ENCODE results near the gene ACOT8.
"Not testable (repeated sequence)": the region's sequence is repeated elsewhere in the genome, so short reads cannot be mapped to it uniquely, and the experiment has no call there.

Gene ACOT8

DNA sequence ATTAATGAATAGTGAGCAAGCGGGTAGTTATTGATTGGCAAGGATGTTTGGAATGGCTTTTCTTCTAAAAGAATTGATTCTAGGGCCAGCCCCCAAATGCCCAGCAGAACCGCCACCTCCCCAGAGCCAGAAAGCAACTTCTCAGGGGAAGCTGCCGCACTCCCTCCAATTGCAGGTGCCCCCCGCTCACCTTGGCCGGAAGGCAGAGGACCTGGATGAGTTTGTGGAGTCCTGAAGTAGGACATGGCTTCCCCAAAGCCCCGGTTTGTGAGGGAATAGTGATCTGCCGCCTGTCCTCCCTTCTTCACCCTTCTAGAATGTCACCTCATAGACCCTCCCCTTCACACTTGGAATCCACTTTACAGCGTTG, 30.1 kb upstream of the ACOT8 start, which contains the start of gene SPATA25:
TSS of gene SPATA25 (minus strand) at position 277 of the 370 bp plus-strand sequence. CDS start at position 245, 32 bp downstream.
- no peak for DNase-seq (ENCODE audit: low read depth)

DNA sequence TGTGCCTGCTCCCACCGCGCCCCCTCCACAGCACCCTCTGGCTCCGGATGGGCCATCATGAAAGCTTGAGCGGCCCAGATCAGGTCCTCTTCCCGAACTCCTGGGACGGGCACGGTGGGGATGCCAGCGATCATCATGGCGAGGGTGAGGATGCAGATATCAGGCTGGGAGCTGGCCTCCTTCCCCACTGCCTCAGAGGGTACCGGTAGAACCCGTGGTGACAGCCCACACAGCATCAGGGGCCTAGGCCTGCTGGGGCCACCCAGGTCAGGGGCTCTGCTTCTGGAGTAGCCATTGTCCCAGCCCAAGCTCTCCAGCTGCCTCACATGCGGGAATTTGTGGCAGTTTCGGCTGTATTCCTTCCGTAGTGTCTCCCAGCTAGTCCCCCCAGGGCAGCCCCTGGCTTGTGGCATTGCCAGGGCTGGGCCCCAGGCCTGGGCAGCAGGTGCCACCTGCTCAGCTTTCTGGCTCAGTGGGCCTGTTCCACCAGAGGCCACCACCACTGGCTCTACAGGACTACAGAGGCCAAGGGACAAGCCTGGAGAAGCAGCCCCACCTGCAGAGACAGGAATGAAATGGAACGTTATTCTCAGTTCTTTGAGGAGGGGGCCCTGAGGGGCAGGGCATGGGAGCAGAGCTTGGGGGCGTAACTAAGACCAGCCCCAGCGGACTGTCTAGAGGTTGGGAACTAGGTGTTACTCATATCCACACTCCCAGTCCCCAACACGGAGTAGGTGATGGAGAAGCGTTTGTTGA, 29.6 kb upstream of the ACOT8 start:
- no peak for DNase-seq (ENCODE audit: low read depth)

DNA sequence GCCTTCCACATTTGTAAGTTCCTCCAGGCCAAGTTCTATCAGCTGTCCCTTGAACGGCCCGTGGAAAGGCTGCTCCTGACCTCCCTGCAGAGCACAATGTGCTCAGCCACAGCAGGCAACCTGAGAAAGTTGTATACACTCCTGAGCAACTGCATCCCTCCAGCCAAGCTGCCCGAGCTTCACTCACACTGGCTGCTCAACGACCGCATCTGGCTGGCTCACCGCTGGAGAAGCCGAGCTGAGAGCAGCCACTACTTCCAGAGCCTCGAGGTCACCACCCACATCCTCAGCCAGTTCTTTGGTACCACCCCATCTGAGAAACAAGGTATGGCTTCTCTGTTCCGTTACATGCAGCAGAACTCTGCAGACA, 25.9 kb upstream of the ACOT8 start:
- DNase-seq (ENCODE audit: low read depth): no peak

DNA sequence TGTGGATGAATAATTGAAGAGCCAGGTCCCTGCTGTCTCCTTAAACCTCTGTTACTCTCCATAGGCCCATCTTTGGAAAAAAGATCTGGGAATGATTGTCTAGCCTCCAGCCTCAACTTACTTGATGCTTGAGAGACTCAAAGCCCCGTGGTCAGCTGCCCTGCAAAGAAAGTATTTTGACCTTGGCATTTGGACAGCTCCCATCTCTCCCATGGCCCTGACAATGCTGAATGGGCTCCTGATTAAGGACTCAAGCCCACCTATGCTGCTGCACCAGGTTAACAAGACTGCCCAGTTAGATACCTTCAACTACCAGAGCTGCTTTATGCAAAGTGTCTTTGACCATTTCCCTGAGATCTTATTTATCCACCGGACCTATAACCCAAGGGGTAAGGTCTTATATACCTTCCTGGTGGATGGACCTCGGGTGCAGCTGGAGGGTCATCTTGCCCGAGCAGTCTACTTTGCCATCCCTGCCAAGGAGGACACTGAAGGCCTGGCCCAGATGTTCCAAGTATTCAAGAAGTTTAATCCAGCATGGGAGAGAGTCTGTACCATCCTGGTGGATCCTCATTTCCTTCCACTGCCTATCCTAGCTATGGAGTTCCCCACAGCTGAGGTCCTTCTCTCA, 25.4 kb upstream of the ACOT8 start:
- DNase-seq (ENCODE audit: low read depth): no peak

DNA sequence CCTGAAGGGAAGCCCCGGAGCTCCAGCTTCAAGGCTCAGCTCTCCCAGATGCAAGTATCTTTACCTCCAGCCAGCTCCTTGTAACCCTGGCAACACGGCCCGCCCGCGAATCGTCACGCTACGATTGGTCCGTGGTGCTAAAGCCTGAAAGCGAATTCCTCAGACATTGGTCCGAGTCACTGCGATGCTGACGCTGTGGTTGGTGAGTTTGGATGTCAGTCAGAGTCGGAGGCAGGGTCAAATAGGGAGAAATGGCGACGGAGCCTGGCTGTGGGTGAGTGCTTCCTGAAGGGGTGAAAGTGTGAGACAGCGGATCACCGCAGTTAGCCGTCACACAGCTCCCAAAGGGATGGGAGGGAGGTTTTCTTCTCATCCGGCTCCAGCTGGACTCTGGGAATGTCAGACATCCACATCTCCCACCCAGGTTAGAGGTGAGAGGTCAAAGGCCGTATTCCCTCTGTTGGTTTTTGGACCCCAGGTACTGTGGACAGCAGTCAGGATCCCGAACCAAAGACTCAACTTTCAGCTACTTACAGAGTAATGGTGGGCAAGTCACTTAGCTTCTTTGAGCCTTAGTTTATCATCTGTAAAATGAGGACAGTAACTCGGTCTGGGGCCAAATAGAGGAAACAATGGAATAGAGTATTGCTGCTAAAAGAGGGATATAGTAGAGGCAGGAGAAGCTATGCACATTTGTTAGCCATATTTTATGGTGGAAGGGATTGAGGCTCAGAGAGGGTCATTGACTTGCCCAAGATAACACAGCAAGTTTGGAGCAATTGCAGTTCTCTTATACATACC, 24.0 kb upstream of the ACOT8 start, which contains the start of gene ZSWIM1:
TSS of gene ZSWIM1 (plus strand) at position 240 of the 801 bp plus-strand sequence. CDS start 1,366 bp downstream, outside the sequence.
- DNase-seq (ENCODE audit: low read depth): peak; percentile 99

DNA sequence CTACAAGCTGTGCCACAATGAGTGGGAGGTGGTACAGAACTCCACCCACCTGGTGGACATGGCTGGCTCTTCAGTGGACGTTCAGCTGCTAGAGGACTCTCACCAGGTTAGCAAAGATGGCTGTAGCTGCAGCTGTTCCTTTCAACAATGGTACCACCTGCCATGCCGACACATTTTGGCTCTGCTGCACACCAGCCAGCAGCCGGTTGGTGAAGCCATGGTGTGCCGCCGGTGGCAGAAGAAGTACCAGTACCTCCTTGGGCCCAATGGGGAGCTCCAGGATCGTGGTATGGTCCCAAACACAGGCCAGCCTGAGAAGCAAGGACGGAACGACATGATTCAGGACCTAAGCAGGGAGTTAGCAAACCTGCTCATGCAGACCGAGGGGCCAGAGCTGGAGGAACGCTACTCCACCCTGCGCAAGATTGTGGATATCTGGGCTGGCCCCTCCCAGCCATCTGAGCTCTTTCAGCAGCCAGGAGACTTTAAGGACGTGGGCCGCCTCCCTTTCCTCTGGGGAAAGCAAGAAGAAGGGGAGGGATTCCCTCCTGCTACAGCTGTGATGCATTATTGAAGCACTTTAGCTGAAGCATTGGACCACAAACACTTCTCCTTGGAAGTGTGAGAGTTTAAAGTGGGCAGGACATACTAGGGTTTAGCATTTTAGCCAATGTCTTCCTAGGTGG, 21.0 kb upstream of the ACOT8 start:
- DNase-seq (ENCODE audit: low read depth): no peak

DNA sequence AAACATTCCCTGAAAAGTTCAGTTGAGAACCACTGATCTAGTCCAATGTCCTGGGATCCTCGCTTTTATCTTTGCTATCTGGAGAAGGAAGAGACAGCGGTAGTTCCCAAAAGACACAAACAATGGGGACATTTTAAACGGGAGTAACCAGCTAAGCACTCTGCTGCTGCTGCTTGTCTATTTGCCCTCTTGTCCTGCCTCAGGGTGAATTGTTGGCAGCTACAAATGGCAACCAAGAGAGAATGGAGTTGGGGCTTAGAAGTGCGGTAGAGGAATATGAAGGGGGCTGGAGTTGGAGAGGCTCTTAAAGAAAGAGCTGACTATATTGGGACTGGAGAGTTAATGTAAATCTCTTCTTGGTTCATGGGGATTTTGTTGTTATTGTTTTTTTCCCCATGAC, 17.4 kb upstream of the ACOT8 start:
- DNase-seq (ENCODE audit: low read depth): no peak

DNA sequence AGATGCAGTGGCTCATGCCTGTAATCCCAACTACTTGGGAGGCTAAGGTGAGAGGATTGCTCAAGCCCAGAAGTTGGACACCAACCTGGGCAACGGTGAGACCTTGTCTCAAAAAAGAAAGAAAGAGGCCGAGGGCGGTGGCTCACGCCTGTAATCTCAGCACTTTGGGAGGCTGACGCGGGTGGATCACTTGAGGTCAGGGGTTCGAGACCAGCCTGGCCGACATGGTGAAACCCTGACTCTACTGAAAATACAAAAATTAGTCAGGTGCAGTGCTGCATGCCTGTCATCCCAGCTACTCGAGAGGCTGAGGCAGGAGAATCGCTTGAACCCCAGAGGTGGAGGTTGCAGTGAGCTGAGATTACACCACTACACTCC, 16.9 kb upstream of the ACOT8 start:
- DNase-seq (ENCODE audit: low read depth): not testable (repeated sequence)

DNA sequence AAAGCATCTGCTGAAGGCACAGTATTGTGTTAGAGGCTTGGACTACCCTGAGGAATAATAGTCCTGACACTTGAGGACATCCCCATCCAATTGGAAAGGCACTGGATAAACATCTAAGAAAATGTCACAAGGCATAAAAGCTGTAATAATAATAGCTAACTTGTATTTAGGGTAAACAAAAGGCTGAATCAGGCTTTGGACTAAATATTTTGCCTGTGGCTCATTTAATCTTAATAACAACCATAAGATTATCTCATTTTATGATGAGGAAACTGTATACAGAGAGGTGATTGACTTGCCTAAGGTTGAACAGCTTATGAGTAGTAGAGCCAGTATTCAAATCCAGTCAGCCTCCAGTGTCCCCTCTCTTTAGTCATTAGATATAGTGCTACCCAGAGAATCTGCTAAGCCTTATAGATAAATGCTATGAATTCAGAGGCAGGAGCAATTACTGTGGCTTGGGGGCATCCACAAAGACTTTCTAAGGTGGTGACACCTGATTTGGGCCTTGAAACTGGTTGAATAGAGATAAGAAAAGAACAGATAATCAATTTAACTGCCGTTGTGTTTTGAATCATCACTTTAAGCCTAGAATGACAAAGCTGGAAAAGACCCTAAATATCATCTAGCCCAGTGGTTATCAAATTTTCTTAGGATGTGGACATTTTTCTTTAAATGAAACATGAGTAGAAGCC, 16.4 kb upstream of the ACOT8 start:
- no peak for DNase-seq (ENCODE audit: low read depth)

DNA sequence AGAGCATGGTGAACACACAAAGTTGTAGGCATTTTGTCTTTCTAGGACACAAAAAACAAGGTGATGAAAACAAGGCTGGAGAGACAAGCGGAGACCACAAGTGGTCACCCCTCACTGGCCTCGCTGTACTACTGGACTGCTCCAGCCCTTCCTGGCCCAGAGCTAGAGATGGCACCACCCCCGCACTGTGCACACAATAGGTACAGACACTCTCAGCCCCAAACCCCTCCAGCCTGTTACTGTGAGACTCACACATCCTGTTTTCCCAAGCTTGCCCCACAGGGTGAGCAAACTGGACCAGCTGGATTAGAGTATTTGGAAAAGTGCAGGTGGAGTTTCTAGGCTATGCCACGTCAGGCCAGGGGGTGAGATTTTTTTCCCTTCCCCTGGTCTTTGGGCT, 15.4 kb upstream of the ACOT8 start:
- no peak for DNase-seq (ENCODE audit: low read depth)

DNA sequence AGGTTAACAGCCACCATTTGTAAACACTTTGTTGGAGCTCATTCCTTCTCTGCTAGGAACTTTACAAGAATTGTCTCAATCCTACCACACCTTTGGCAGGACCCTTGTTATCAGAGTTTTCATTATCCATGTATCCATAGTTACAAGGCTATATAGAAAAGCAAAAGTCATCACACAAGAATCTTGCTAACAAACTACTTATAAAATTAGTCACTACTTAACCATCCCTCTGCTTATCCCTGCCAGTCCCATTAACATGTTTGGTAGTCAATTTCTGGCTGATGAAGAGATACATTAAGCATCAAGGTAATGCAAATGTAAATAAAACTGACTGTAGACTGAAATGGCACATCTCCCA, 10.6 kb upstream of the ACOT8 start:
- no peak for DNase-seq (ENCODE audit: low read depth)

DNA sequence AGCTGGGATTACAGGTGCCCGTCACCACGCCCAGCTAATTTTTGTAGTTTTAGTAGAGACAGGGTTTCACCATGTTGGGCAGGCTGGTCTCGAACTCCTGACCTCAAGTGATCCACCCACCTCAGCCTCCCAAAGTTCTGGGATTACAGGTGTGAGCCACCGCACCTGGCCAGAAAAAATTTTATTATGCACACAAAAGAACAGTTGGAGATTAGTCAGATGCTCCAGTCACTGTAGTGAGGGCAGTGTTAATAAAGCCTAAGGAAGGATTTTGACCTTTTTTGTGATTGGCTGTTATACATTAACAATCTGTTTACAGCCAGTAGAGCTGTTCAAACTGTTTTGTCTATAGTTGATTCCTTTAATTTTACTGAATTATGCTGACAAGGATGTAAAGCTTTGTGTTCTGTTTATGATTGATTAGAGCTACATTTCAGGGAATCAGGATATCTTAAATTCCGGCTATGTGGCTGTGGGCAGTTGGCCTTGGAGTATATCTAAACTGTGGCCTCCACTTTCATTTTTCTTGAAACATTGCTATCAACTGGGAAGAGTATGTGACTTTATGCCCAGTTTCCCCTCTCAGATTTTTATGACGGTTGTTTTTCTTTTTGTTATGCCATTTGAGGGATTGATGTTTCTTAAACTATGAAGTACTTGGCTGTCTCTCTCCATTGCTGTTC, 10.1 kb upstream of the ACOT8 start:
- DNase-seq (ENCODE audit: low read depth): no peak

DNA sequence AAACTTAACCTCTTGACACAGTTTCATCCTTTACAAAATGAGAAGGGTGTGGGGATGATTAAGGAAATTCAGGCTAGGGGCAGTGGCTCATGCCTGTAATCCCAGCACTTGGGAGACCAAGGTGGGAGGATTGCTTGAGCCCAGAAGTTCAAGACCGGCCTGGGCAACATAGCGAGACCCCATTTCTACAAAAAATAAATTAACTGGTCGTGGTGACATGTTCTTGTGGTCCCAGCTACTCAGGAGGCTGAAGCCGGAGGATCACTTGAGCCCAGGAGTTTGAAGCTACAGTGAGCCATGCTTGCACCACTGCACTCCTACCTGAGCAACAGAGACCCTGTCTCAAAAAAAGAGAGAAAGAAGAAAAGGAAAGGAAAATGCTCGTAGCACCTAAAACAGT, 9.3 kb upstream of the ACOT8 start:
- DNase-seq (ENCODE audit: low read depth): no peak

DNA sequence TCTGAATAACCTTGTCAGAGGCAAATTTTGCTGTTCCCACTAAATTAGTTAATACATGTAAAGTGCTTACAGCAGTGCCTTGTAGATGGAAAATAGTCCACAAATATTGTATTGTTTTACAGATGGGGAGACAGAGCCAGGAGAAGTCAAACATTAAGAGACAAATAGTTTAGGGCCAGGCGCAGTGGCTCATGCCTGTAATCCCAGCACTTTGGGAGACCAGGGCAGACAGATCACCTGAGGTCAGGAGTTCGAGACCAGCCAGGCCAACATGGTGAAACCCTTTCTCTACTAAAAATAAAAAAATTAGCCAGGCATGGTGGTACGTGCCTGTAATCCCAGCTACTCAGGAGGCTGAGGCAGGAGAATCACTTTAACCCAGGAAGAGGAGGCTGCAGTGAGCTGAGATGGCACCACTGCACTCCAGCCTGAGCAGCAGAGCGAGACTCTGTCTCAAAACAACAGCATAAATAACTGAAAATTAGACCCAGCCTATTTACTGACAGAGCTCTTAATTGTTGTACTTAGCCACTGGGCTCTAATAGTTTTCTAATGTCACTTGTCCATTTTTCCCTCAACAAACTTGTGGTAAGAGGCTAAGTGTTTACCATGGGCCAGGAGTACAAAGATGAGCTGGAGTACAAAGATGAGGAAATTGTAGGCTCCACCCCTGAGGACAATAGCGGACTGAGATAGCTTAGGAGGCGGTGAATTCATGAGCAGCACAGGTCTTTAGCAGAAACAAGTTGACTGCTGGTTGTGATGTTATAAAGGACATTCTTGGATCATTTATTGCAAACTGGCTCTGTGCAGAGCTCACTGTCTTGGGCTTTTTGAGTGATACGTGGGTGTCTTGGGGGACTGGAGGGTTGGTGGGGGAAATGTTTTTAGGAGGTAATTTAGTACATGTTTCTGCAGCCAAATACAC, 6.6 kb upstream of the ACOT8 start:
- DNase-seq (ENCODE audit: low read depth): no peak

DNA sequence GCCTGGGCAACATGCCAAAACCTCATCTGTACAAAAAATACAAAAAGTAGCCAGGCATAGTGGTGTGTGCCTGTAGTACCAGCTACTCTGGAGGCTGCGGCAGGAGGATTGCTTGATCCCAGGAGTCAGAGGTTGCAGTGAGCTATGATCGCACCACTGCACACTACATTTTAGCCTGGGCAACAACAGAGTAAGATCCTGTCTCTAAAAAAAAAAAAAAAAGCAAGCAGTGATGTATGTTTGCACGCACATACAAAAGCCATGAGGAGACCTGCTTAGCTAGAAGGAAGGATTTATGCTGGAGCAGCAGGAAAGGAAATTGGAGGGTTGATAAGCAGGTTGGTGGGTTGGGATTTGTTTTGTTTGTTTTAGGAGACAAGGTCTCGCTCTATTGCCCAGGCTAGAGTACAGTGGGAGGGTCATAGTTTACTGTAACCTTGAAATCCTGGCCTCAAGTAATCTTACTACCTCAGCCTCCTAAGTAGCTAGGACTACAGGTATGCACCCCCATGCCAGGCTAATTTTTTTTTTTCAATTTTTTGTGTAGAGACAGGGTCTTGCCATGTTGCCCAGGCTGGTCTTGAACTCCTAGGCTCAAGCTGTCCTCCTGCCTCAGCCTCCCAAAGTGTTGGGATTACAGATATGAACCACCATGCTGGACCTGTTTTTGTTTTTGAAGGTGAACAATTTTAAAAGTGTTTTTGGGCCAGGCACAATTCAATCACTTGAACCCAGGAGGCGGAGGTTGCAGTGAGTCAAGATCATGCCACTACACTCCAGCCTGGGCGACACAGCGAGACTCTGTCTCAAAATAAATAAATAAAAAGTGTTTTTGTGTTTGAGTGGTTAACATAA, 4.3 kb upstream of the ACOT8 start:
- no peak for DNase-seq (ENCODE audit: low read depth)

DNA sequence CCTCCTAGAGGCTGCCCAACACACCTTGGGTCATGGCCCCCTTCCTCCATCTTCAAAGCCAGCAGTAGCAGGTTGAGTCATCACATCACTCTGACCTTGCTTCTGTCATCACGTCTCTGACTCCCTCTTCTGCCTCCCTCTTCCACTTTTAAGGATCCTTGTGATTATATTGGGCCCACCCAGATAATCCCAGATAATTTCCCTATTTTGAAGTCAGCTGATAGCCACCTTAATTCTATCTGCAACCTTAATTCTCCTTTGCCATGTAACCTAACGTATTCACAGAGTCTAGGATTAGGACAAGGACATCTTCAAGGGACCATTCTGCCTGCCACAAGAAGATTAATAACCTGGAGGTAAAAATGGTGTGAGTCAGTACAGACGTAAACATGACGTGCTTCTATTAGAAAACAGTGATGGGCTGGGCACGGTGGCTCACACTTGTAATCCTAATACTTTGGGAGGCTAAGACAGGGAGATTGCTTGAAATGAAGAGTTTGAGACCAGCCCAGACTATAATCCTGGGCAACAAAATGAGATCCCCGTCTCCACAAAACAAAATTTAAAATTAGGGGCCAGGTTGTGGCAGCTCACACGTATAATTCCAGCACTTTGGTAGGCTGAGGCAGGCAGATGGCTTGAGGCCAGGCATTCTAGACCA, 3.5 kb upstream of the ACOT8 start:
- DNase-seq (ENCODE audit: low read depth): no peak

DNA sequence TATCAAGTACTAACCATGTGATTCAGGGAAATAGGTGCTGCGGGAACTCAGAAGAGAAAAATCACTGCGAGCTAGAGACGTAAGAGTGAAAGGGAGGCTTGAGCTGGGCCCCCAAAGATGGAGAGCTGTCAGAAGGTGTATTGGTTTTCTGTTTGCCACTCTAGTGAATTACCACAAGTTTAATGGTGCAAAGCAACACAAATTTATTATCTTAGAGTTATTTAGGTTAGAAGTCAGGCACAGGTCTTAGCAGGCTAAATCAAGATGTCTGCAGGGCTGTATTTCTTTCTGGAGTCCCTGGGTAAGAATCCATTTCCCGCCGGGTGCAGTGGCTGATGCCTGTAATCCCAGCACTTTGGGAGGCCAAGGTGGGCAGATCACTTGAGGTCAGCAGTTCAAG, 2.7 kb upstream of the ACOT8 start:
- DNase-seq (ENCODE audit: low read depth): no peak

DNA sequence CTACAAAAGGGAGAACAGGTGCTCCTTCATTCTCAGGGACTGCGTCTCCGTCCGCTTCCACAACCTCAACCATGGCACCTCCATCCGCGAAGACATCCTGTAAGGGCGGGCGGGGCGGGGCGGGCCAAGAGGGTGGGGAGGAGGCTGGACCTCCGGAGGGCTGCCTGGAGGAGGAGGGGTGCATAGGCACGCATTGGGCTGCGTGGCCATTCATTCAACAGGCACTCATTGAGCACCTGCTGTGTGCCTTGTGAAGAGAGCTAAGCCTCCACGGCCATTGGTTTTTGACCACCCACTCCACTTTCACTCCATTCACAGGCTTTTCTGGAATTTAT, 657 bp upstream of the ACOT8 start:
- DNase-seq (ENCODE audit: low read depth): no peak

DNA sequence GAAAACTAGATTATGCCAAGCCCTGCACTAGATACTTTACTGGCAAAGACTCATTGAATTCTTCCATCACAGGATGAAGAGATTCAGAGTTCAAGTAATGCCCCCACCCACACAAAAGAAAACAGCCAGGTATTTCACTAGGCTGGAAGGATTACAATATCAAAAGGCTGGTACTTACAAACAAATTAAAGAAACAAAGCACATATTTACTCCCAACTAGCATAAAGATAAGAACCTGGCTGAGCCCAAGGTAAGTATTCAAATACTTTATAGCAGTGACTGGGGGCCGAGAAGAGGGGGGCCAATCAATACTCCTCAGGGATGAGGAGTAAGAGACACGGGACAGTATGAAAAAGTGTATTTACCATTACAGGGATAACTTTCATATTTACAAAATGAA, 3.7 kb downstream of the ACOT8 start:
- DNase-seq (ENCODE audit: low read depth): no peak
